Measurements from ENCODE around the gene ARL14. TPM values are rescaled to one million over a fixed set of nuclear protein-coding genes. Genes with fewer than 3 reads are reported as not detected.

Gene ARL14
- total RNA-seq, 1 donor from 2014 or later = not detected

DNA sequence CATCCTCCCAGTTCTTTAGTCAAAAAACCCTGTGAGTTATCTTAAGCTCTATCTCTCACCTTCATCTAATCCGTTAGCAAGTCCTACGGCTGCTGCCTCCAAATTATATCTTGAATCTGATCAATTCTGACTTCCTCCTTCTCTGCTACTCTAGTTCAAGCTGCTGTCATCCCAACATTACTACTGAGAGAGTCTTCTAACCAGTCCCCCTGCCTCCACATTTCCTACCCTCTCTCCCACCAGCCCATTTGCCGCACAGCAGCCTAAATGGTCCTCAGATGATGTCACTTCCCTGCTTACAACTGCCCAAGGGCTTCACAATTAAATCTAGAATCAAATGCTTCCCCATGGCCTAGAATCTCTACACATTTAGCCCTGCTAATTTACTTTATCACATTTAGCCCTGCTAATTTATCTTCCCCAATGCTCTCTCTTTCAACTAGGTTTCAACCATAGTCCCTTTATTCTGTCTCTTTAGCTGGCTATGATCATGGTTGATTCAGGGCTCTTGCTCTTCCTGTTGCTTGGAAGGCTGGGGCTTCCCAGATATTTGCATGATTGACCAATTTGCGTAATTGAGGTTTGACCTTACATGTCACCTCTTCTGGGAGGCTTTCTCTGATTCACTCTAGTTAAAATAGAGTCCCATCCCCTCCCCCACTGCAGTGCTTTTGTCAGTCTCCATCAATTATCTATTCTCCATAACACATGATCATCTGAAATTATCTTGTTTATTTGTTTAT is 11.0 kb upstream of the ARL14 start:
- Mint-ChIP-seq H3K4me3 (ENCODE audit: unreplicated experiment) (no peak overlapping the region), H3K27ac (ENCODE audit: unreplicated experiment) (no peak overlapping the region), H3K27me3 (ENCODE audit: unreplicated experiment) (peaks cover 2% of the 10 kb centered on the region), H3K4me1 (ENCODE audit: unreplicated experiment) (no peaks in the 10 kb centered on the region), H3K36me3 (ENCODE audit: unreplicated experiment) (no peaks in the 10 kb centered on the region), H3K9me3 (ENCODE audit: unreplicated experiment) (no peaks in the 10 kb centered on the region)
- TF ChIP-seq, protein P1, sequence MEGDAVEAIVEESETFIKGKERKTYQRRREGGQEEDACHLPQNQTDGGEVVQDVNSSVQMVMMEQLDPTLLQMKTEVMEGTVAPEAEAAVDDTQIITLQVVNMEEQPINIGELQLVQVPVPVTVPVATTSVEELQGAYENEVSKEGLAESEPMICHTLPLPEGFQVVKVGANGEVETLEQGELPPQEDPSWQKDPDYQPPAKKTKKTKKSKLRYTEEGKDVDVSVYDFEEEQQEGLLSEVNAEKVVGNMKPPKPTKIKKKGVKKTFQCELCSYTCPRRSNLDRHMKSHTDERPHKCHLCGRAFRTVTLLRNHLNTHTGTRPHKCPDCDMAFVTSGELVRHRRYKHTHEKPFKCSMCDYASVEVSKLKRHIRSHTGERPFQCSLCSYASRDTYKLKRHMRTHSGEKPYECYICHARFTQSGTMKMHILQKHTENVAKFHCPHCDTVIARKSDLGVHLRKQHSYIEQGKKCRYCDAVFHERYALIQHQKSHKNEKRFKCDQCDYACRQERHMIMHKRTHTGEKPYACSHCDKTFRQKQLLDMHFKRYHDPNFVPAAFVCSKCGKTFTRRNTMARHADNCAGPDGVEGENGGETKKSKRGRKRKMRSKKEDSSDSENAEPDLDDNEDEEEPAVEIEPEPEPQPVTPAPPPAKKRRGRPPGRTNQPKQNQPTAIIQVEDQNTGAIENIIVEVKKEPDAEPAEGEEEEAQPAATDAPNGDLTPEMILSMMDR (IDR thresholded peaks at IDR 0.05) = no peak
- DNase-seq (ENCODE audit: extremely low spot score, unreplicated experiment) = no peak

DNA sequence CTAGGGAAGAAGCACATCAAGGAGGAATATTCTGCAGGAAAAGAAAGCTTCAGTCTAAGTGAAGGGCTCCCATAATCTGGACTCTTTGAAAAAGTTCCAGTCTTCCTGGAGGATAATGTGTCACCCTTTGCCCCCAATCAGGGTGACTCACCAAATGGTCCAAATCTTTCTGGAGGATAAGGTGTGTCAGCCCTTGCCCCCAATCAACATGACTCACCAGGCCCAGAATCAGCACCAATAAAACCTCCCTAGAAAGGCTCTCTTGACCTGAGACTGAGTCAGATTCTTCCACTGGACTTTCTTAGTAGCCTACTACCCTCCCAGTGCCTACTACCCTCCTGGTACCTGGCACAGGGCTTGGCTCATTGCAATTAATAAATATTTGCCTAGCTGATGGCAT is 9.5 kb upstream of the ARL14 start:
- no peak overlapping the region for H3K4me3 Mint-ChIP-seq (ENCODE audit: unreplicated experiment)
- no peak for DNase-seq (ENCODE audit: extremely low spot score, unreplicated experiment)
- TF ChIP-seq, protein P1 (IDR thresholded peaks at IDR 0.05) = no peak
- peaks cover 2% of the 10 kb centered on the region for H3K27me3 Mint-ChIP-seq (ENCODE audit: unreplicated experiment)
- no peaks in the 10 kb centered on the region for H3K9me3 Mint-ChIP-seq (ENCODE audit: unreplicated experiment)
- no peak overlapping the region for H3K27ac Mint-ChIP-seq (ENCODE audit: unreplicated experiment)
- H3K4me1 Mint-ChIP-seq (ENCODE audit: unreplicated experiment) = no peaks in the 10 kb centered on the region
- no peaks in the 10 kb centered on the region for H3K36me3 Mint-ChIP-seq (ENCODE audit: unreplicated experiment)

DNA sequence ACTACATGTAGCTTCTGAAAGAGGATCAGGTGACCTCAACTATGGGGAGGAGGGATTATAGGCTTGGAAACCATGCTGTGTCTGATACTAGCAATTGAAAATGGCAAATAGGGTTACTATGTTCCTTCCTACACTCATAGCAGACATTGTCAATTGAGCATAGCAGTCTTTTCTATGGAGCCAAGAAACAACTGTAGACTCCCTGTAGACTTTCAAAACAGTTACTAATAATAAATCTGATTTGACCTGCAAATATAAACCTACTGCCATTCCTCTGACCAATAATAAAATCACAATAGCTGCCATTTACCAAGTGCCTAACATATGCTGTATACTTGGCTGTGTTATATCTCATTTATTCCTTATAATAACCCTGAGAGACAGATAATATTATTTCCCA is 8.5 kb upstream of the ARL14 start:
- TF ChIP-seq, protein P1 (IDR thresholded peaks at IDR 0.05) = no peak
- no peaks in the 10 kb centered on the region for H3K4me1 Mint-ChIP-seq (ENCODE audit: unreplicated experiment)
- no peaks in the 10 kb centered on the region for H3K9me3 Mint-ChIP-seq (ENCODE audit: unreplicated experiment)
- H3K4me3 Mint-ChIP-seq (ENCODE audit: unreplicated experiment) = no peak overlapping the region
- H3K27ac Mint-ChIP-seq (ENCODE audit: unreplicated experiment) = no peak overlapping the region
- H3K27me3 Mint-ChIP-seq (ENCODE audit: unreplicated experiment) = peaks cover 2% of the 10 kb centered on the region
- no peaks in the 10 kb centered on the region for H3K36me3 Mint-ChIP-seq (ENCODE audit: unreplicated experiment)
- no peak for DNase-seq (ENCODE audit: extremely low spot score, unreplicated experiment)

DNA sequence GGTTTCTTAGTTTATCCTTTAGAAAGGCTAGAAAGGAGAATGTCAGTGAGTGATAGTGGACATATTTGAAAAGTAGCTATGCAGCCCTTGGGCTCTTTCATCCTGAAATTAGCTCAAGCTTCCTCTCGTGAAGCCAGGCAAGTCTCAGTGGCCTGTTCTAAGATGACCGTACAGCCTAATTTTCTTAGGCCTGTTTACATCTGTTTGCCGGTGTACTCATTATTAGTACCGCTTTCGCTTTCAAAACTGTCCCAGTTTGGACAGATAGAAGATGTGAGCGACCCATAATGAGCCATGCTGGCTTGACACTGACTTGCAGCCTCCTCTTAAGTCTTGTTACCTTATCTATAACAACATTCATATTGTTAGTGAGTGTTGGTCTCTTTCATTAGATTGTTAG is 5.7 kb upstream of the ARL14 start:
- H3K27ac Mint-ChIP-seq (ENCODE audit: unreplicated experiment) = no peak overlapping the region
- no peak overlapping the region for H3K4me3 Mint-ChIP-seq (ENCODE audit: unreplicated experiment)
- no peak for DNase-seq (ENCODE audit: extremely low spot score, unreplicated experiment)
- peaks cover 7% of the 10 kb centered on the region for H3K4me1 Mint-ChIP-seq (ENCODE audit: unreplicated experiment)
- H3K27me3 Mint-ChIP-seq (ENCODE audit: unreplicated experiment) = peaks cover 2% of the 10 kb centered on the region
- H3K36me3 Mint-ChIP-seq (ENCODE audit: unreplicated experiment) = no peaks in the 10 kb centered on the region
- H3K9me3 Mint-ChIP-seq (ENCODE audit: unreplicated experiment) = no peaks in the 10 kb centered on the region
- TF ChIP-seq, protein P1 (IDR thresholded peaks at IDR 0.05) = no peak

DNA sequence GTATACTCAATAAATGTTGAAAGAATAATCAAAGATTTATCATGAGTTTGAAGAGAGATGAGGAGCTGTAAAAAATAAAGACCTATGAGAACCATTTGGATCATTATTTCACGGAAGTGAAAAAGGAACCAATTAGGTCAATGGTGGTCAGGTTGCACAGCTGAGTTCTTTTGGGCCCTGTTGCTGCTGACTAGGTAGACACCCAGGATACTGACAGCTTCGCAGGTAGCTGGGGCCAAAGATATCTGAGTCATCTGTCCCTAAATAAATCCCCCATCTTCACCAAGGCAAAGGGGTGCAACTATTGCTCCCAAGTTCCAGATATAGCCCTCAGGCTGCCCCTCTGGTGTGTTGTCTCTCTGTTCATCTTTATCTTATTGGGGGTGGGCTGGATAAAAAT is 5.0 kb upstream of the ARL14 start:
- DNase-seq (ENCODE audit: extremely low spot score, unreplicated experiment) = no peak
- Mint-ChIP-seq H3K27ac (ENCODE audit: unreplicated experiment) (no peak overlapping the region), H3K27me3 (ENCODE audit: unreplicated experiment) (peaks cover 2% of the 10 kb centered on the region), H3K9me3 (ENCODE audit: unreplicated experiment) (no peaks in the 10 kb centered on the region), H3K4me3 (ENCODE audit: unreplicated experiment) (no peak overlapping the region), H3K4me1 (ENCODE audit: unreplicated experiment) (peaks cover 9% of the 10 kb centered on the region), H3K36me3 (ENCODE audit: unreplicated experiment) (no peaks in the 10 kb centered on the region)
- TF ChIP-seq, protein P1 (IDR thresholded peaks at IDR 0.05) = no peak

All from osteocyte (in vitro differentiated cells).